IPS-15b (cell line): Measurements from ENCODE around the gene CES1.
"Not testable (repeated sequence)": the region's sequence is repeated elsewhere in the genome, so short reads cannot be mapped to it uniquely, and the experiment has no call there.

ENCODE experiments used
- H3K27me3 ChIP-seq: one replicate; pipeline ENCODE4 v1.6.1; 2013; ENCODE audit warnings: low read length; ENCODE audit not compliant: control insufficient read depth, insufficient read depth
- H3K36me3 ChIP-seq: one replicate; pipeline ENCODE4 v1.6.1; 2013; ENCODE audit warnings: low read length; ENCODE audit not compliant: control insufficient read depth, insufficient read depth
- H3K4me1 ChIP-seq: one replicate; pipeline ENCODE4 v1.6.1; 2013; ENCODE audit warnings: mild to moderate bottlenecking, low read length; ENCODE audit not compliant: control insufficient read depth, insufficient read depth
- H3K4me3 ChIP-seq: one replicate; pipeline ENCODE4 v1.5.1; 2013; ENCODE audit warnings: low read depth, low read length
- H3K9ac ChIP-seq: one replicate; pipeline ENCODE4 v1.6.1; 2013; ENCODE audit warnings: low read depth, mild to moderate bottlenecking, low read length
- H3K9me3 ChIP-seq: one replicate; pipeline ENCODE4 v1.6.1; 2013; ENCODE audit warnings: mild to moderate bottlenecking, low read length; ENCODE audit not compliant: control insufficient read depth, insufficient read depth

The CES1 gene

GRCh38 chr16:55828680-55829079 is 4.2 kb downstream of the CES1 start:
- H3K4me1 ChIP-seq = no peaks in the 10 kb centered on the region
- H3K36me3 ChIP-seq = no peaks in the 10 kb centered on the region
- no peaks in the 10 kb centered on the region for H3K9me3 ChIP-seq
- no peak overlapping the region for H3K9ac ChIP-seq
- no peak overlapping the region for H3K4me3 ChIP-seq
- no peaks in the 10 kb centered on the region for H3K27me3 ChIP-seq

GRCh38 chr16:55825115-55825728 is 7.7 kb downstream of the CES1 start:
- Histone ChIP-seq H3K27me3 (no peaks in the 10 kb centered on the region), H3K9me3 (no peaks in the 10 kb centered on the region), H3K36me3 (no peaks in the 10 kb centered on the region), H3K4me1 (no peaks in the 10 kb centered on the region), H3K4me3 (no peak overlapping the region), H3K9ac (no peak overlapping the region)

GRCh38 chr16:55824473-55825000 is 8.4 kb downstream of the CES1 start:
- Histone ChIP-seq H3K4me3 (no peak overlapping the region), H3K36me3 (no peaks in the 10 kb centered on the region), H3K4me1 (no peaks in the 10 kb centered on the region), H3K27me3 (peaks cover 2% of the 10 kb centered on the region), H3K9me3 (no peaks in the 10 kb centered on the region), H3K9ac (no peak overlapping the region)

GRCh38 chr16:55822280-55822810 is 10.6 kb downstream of the CES1 start:
- H3K9ac ChIP-seq = no peak overlapping the region
- H3K36me3 ChIP-seq = no peaks in the 10 kb centered on the region
- H3K27me3 ChIP-seq = peaks cover 2% of the 10 kb centered on the region
- H3K4me3 ChIP-seq = no peak overlapping the region
- H3K9me3 ChIP-seq = no peaks in the 10 kb centered on the region
- no peaks in the 10 kb centered on the region for H3K4me1 ChIP-seq

GRCh38 chr16:55821210-55821609 is 11.7 kb downstream of the CES1 start:
- Histone ChIP-seq H3K27me3 (peaks cover 2% of the 10 kb centered on the region), H3K9me3 (no peaks in the 10 kb centered on the region), H3K4me1 (no peaks in the 10 kb centered on the region), H3K4me3 (no peak overlapping the region), H3K36me3 (no peaks in the 10 kb centered on the region), H3K9ac (no peak overlapping the region)

GRCh38 chr16:55820615-55821014 is 12.3 kb downstream of the CES1 start:
- no peaks in the 10 kb centered on the region for H3K36me3 ChIP-seq
- H3K9ac ChIP-seq = no peak overlapping the region
- H3K4me3 ChIP-seq = no peak overlapping the region
- peaks cover 2% of the 10 kb centered on the region for H3K27me3 ChIP-seq
- no peaks in the 10 kb centered on the region for H3K9me3 ChIP-seq
- no peaks in the 10 kb centered on the region for H3K4me1 ChIP-seq

GRCh38 chr16:55817236-55817912 is 15.5 kb downstream of the CES1 start:
- H3K4me1 ChIP-seq = no peaks in the 10 kb centered on the region
- H3K4me3 ChIP-seq = no peak overlapping the region
- H3K36me3 ChIP-seq = no peaks in the 10 kb centered on the region
- H3K27me3 ChIP-seq = peaks cover 4% of the 10 kb centered on the region
- no peak overlapping the region for H3K9ac ChIP-seq
- H3K9me3 ChIP-seq = no peaks in the 10 kb centered on the region

- peaks cover 11% of the 10 kb centered on the region for H3K27me3 ChIP-seq
- H3K4me1 ChIP-seq, H3K4me3 ChIP-seq: not testable (repeated sequence)
Measured at GRCh38 chr16:55816222-55816621, 16.7 kb downstream of the CES1 start.

GRCh38 chr16:55815320-55815719 is 17.6 kb downstream of the CES1 start:
- Histone ChIP-seq H3K9me3 (no peaks in the 10 kb centered on the region), H3K36me3 (no peaks in the 10 kb centered on the region), H3K4me3 (no peak overlapping the region), H3K9ac (no peak overlapping the region), H3K4me1 (no peaks in the 10 kb centered on the region), H3K27me3 (peaks cover 13% of the 10 kb centered on the region)

More at GRCh38 chr16:55816222-55816621, 16.7 kb downstream of the CES1 start:
- not testable (repeated sequence) for H3K36me3 ChIP-seq, H3K9ac ChIP-seq, H3K9me3 ChIP-seq

GRCh38 chr16:55814174-55814573 is 18.7 kb downstream of the CES1 start:
- H3K4me3 ChIP-seq, H3K4me1 ChIP-seq, H3K9ac ChIP-seq, H3K36me3 ChIP-seq, H3K9me3 ChIP-seq: not testable (repeated sequence)
- peaks cover 20% of the 10 kb centered on the region for H3K27me3 ChIP-seq

GRCh38 chr16:55813730-55814129 is 19.2 kb downstream of the CES1 start:
- not testable (repeated sequence) for H3K4me1 ChIP-seq, H3K4me3 ChIP-seq, H3K9ac ChIP-seq, H3K9me3 ChIP-seq, H3K36me3 ChIP-seq
- H3K27me3 ChIP-seq = peaks cover 20% of the 10 kb centered on the region

GRCh38 chr16:55812951-55813350 is 19.9 kb downstream of the CES1 start:
- Histone ChIP-seq H3K9me3 (no peaks in the 10 kb centered on the region), H3K36me3 (no peaks in the 10 kb centered on the region), H3K27me3 (peaks cover 20% of the 10 kb centered on the region)

More at GRCh38 chr16:55812951-55813350, 19.9 kb downstream of the CES1 start:
- Histone ChIP-seq H3K9ac (no peak overlapping the region), H3K4me1 (peaks cover 2% of the 10 kb centered on the region), H3K4me3 (no peak overlapping the region)
